Subcutaneous abdominal adipose tissue (tissue), 5 donors: ENCODE results near the gene LIFR.
A peak's percentile ranks its signal among the peaks of the same experiment; 100 is the strongest.

Source experiments
- H3K27ac ChIP-seq: one replicate; pipeline ENCODE4 v1.7.0; 2013; ENCODE audit warnings: low read depth, mild to moderate bottlenecking, inconsistent platforms, low read length, moderate library complexity
- H3K27me3 ChIP-seq, 5 donors: one replicate each; pipeline ENCODE4 v1.7.0; 2013; ENCODE audit warnings: low read length in 5 of 5, inconsistent platforms in 1 of 5; ENCODE audit not compliant: control insufficient read depth in 5 of 5, insufficient read depth in 4 of 5
- H3K36me3 ChIP-seq, 5 donors: one replicate each; pipeline ENCODE4 v1.7.0; 2013; ENCODE audit warnings: low read length in 5 of 5; ENCODE audit not compliant: control insufficient read depth in 5 of 5, insufficient read depth in 5 of 5
- H3K4me1 ChIP-seq, 5 donors: one replicate each; pipeline ENCODE4 v1.7.0; 2013; ENCODE audit warnings: low read length in 5 of 5, mild to moderate bottlenecking in 3 of 5, moderate library complexity in 1 of 5; ENCODE audit not compliant: control insufficient read depth in 5 of 5, insufficient read depth in 5 of 5
- H3K4me3 ChIP-seq, 5 donors: one replicate each; pipeline ENCODE4 v1.7.0; 2013; ENCODE audit warnings: low read length in 5 of 5, low read depth in 1 of 5
- H3K9ac ChIP-seq, 5 donors: one replicate each; pipeline ENCODE4 v1.7.0; 2013; ENCODE audit warnings: low read length in 5 of 5, mild to moderate bottlenecking in 4 of 5, moderate library complexity in 3 of 5
- H3K9me3 ChIP-seq, 5 donors: one replicate each; pipeline ENCODE4 v1.7.0; 2013; ENCODE audit warnings: low read length in 5 of 5; ENCODE audit not compliant: control insufficient read depth in 5 of 5
- donor health status: healthy.
- donor health status: healthy.
- donor health status: healthy.
- donor health status: healthy.
- donor health status: healthy.

The LIFR gene

GRCh38 chr5:38563624-38564023 is 7.2 kb upstream of the LIFR start:
- no peaks in the 10 kb centered on the region for H3K27me3 ChIP-seq
- H3K27ac ChIP-seq, result no peak overlapping the region
- peaks cover 0 to 4% (median 2%) of the 10 kb centered on the region in 5 donors for H3K4me1 ChIP-seq
- H3K9ac ChIP-seq, result no peak overlapping the region
- no peaks in the 10 kb centered on the region for H3K9me3 ChIP-seq
- no peak overlapping the region for H3K4me3 ChIP-seq
- H3K36me3 ChIP-seq, result no peaks in the 10 kb centered on the region

GRCh38 chr5:38562444-38563210 is 6.2 kb upstream of the LIFR start:
- no peak overlapping the region for H3K9ac ChIP-seq
- H3K27ac ChIP-seq, result no peak overlapping the region
- H3K4me3 ChIP-seq, result no peak overlapping the region

GRCh38 chr5:38559428-38559827 is 3.0 kb upstream of the LIFR start:
- Histone ChIP-seq H3K4me3 (no peak overlapping the region), H3K27me3 (no peaks in the 10 kb centered on the region), H3K4me1 (peaks cover 0 to 24% (median 21%) of the 10 kb centered on the region in 5 donors), H3K9me3 (no peaks in the 10 kb centered on the region), H3K9ac (no peak overlapping the region), H3K36me3 (no peaks in the 10 kb centered on the region), H3K27ac (no peak overlapping the region)

More at GRCh38 chr5:38562444-38563210, 6.2 kb upstream of the LIFR start:
- H3K9me3 ChIP-seq, result no peaks in the 10 kb centered on the region
- H3K27me3 ChIP-seq, result no peaks in the 10 kb centered on the region
- H3K36me3 ChIP-seq, result no peaks in the 10 kb centered on the region
- H3K4me1 ChIP-seq, result peaks cover 0 to 7% (median 4%) of the 10 kb centered on the region in 5 donors

- H3K36me3 ChIP-seq, result no peaks in the 10 kb centered on the region
- H3K27ac ChIP-seq, result peak overlapping the region; percentile 95
- peak overlapping the region; percentile 86 to 92 (median 90) for H3K4me3 ChIP-seq
- H3K27me3 ChIP-seq, result no peaks in the 10 kb centered on the region
- peaks cover 0 to 29% (median 27%) of the 10 kb centered on the region in 5 donors for H3K4me1 ChIP-seq
- peak overlapping the region in 1 of 5 donors; percentile 49 for H3K9ac ChIP-seq
- H3K9me3 ChIP-seq, result no peaks in the 10 kb centered on the region
These were observed 1.3 kb upstream of the LIFR start for GRCh38 chr5:38557792-38558191.

- no peaks in the 10 kb centered on the region for H3K27me3 ChIP-seq
- H3K36me3 ChIP-seq, result no peaks in the 10 kb centered on the region
- H3K27ac ChIP-seq, result peak overlapping the region; percentile 95
- peak overlapping the region; percentile 86 to 92 (median 90) for H3K4me3 ChIP-seq
- H3K9ac ChIP-seq, result peak overlapping the region in 4 of 5 donors; percentile 79 to 83 (median 82)
- peaks cover 0 to 29% (median 27%) of the 10 kb centered on the region in 5 donors for H3K4me1 ChIP-seq
- H3K9me3 ChIP-seq, result no peaks in the 10 kb centered on the region
These were observed 863 bp upstream of the LIFR start for GRCh38 chr5:38557308-38557710.

- Histone ChIP-seq H3K4me1 (peaks cover 0 to 37% (median 31%) of the 10 kb centered on the region in 5 donors), H3K9me3 (no peaks in the 10 kb centered on the region), H3K36me3 (no peaks in the 10 kb centered on the region), H3K4me3 (peak overlapping the region; percentile 76 to 92 (median 78)), H3K27me3 (no peaks in the 10 kb centered on the region), H3K9ac (peak overlapping the region; percentile 32 to 86 (median 75)), H3K27ac (peak overlapping the region; percentile 48)
These were observed 303 bp downstream of the LIFR start for GRCh38 chr5:38556088-38556598.

- Histone ChIP-seq H3K27me3 (no peaks in the 10 kb centered on the region), H3K9ac (peak overlapping the region; percentile 32 to 86 (median 75)), H3K4me1 (peaks cover 0 to 40% (median 34%) of the 10 kb centered on the region in 5 donors), H3K4me3 (peak overlapping the region; percentile 76 to 92 (median 78)), H3K27ac (peak overlapping the region; percentile 48), H3K9me3 (no peaks in the 10 kb centered on the region), H3K36me3 (no peaks in the 10 kb centered on the region)
These were observed 925 bp downstream of the LIFR start for GRCh38 chr5:38555354-38556087.

GRCh38 chr5:38554861-38555260 is 1.6 kb downstream of the LIFR start:
- peak overlapping the region in 3 of 5 donors; percentile 64 to 86 (median 78) for H3K9ac ChIP-seq
- H3K4me1 ChIP-seq, result peaks cover 0 to 40% (median 34%) of the 10 kb centered on the region in 5 donors

GRCh38 chr5:38554403-38554802 is 2.0 kb downstream of the LIFR start:
- H3K27me3 ChIP-seq, result no peaks in the 10 kb centered on the region
- H3K9me3 ChIP-seq, result no peaks in the 10 kb centered on the region
- H3K4me3 ChIP-seq, result peak overlapping the region in 3 of 5 donors; percentile 76 to 85 (median 78)
- H3K9ac ChIP-seq, result peak overlapping the region in 1 of 5 donors; percentile 64
- H3K27ac ChIP-seq, result peak overlapping the region; percentile 48
- peaks cover 0 to 40% (median 34%) of the 10 kb centered on the region in 5 donors for H3K4me1 ChIP-seq
- no peaks in the 10 kb centered on the region for H3K36me3 ChIP-seq

More at GRCh38 chr5:38554861-38555260, 1.6 kb downstream of the LIFR start:
- no peaks in the 10 kb centered on the region for H3K27me3 ChIP-seq
- peak overlapping the region; percentile 76 to 92 (median 78) for H3K4me3 ChIP-seq
- no peaks in the 10 kb centered on the region for H3K36me3 ChIP-seq
- H3K27ac ChIP-seq, result peak overlapping the region; percentile 48
- H3K9me3 ChIP-seq, result no peaks in the 10 kb centered on the region
